H54 (cell line): ENCODE measurements around the gene CDH23.
A peak's percentile ranks its signal among the peaks of the same experiment; 100 is the strongest.

Experiments used
- DNase-seq: peaks from one replicate; pipeline ENCODE4 v3.0.0; 2011; ENCODE audit warnings: low spot score, mixed read lengths; ENCODE audit not compliant: insufficient read length
- FAIRE-seq: peaks from 3 replicates; lab custom pipeline; 2011; peaks lifted over from hg19 to GRCh38; lab: Jason Lieb, UNC
- POLR2A ChIP-seq: IDR thresholded peaks from 2 replicates; pipeline ENCODE4 v1.6.1; 2011; ENCODE audit warnings: low read depth, mild to moderate bottlenecking, low read length

Gene CDH23

DNA sequence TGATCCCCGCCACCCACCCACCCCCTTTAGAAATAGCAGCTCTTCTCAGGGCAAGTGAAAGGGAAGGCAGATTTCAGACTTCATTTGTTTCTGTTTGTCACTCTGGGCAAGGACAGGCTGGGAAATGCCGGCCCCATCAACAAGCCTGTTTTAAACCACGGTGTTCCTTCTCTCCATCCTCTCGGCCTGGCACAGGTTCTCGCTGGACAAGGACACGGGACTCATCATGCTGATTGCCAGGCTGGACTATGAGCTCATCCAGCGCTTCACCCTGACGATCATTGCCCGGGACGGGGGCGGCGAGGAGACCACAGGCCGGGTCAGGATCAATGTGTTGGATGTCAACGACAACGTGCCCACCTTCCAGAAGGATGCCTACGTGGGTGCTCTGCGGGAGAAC is 280.5 kb downstream of the CDH23 start:
- no peak for TF ChIP-seq POLR2A
- FAIRE-seq = no peak
- no peak for DNase-seq

DNA sequence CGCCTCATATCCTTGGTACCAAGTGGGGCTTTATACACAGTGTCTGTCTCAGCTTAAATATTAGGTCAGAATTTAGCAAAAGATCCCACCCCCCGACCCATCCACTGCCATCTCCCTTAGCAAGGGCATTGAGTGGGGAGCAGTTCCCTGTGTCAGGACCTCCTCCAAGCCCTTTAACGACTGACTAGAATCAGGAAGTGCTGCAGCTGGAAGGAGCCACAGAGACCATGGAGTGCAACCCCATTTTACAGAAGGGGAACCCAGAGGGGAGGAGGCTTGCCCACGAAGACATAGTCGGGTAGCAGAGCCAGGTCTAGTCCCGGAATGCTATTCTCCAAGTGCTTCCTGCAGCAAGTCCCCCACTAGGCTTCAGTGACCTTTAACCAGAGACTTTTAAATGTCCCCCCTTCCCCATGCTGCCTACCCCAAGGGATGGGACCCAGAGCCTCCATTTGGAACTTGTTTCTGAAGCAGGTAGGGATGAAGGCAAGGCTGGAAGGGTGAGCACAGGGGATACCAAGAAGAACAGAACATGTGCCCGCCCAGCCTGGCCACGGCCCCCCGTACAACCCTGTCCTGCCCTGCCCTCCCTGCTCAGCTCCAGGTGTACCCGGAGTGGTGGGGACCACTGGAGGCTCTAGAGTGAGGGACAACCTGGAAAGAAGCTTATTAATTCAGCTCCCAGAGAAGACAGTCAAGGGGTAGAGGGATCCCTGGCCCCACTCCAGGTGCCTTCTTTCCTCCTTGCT is 281.5 kb downstream of the CDH23 start:
- no peak for TF ChIP-seq POLR2A
- DNase-seq (no peak), FAIRE-seq (no peak)

DNA sequence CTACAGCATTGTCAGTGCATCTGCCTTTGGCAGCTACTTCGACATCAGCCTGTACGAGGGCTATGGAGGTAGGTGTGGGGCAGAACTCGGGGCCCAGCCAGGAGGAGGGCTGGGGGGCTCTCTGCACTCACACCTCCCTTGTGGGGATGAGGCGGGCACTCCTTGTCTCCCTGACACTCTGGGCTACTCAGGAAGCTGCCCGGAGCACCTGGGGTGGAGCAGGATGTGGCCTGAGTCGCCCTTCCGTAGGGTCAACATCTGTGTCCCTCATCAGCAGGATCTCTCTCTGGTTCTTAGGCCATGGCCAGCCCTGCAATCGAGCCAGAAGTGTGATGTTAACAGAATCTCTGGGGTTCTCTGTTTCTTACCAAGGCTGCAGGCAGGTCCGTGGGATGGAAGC is 282.7 kb downstream of the CDH23 start:
- no peak for TF ChIP-seq POLR2A
- no peak for FAIRE-seq
- no peak for DNase-seq

DNA sequence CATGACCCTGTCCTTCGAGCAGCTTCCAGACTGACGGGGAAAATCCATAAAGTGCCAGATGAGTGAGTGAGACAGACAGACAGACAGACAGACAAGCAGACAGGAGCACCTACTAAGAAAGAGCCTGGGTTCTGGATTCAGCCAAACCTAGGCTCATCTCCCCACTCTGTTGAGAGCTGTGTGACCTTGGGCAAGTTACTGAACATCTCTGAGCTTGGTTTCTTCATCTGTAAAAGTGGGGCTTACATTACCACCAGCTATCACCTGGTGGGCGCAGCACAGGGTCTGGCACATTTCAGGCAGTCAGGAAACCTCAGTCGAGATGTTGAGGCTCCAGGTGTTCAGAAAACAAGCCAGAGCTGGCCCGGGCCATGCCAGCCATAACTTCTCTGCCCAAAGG is 285.3 kb downstream of the CDH23 start:
- no peak for FAIRE-seq

DNA sequence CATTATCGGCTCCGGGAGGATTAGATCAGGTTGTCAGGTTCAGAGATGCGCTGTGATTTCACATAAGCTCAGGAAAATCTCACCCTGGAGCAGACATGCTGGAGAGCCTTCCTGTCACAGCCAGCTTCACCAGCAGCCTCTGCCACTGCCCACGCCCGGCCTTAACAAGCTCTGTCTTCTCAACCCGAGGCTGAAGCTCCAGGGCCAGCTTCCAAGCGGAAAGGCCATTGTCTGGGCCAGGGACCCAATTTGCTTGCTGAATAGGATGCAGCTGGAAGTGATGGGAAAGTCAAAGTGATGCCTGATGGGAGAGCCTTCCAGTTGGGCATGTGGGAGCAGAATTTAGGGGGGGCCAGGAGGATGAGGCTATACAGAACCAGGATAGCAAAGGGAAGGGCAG is 286.6 kb downstream of the CDH23 start:
- FAIRE-seq (no peak), DNase-seq (no peak)
- TF ChIP-seq POLR2A = no peak

More for the DNA sequence above, 285.3 kb downstream of the CDH23 start:
- no peak for TF ChIP-seq POLR2A
- DNase-seq = no peak

DNA sequence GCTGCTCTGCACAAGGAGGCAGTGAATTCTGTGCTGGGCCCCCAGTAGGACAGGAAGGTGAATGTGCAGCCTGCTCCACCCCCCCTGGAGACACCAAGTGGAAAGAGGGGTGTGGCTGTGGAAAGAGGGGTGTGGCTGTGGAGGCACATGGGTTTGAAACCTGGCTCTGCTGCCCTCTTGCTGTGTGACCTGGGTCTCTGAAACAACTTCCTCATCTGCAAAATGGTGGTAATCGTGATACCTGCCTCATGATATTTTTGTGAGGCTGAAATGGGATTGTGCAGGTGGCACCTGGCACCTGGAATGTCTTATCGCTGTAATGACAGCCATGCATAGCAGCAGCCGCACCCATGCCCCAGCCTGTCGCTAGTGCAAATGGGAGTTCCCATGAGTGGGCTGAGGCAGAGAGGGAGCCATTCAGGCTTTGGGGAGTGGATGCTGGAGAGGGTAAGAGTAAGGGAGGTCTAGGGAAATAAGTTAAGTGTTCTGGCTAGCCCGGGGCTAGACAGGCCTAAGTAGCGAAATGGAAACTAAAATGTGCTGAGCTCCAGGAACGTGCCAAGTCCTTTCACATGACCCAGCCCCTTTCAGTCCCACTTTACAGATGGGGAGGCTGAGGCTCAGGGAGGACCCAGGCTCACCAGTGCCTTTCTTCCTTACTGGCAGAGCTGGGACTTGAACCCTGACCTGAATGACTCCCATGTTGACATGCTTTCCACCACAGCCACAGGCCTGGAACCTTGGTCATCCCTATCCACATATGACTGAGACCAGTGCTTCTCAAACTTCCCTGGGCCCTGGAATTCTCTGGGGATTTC is 287.8 kb downstream of the CDH23 start:
- TF ChIP-seq POLR2A = no peak
- FAIRE-seq = no peak
- DNase-seq = peak; percentile 46

DNA sequence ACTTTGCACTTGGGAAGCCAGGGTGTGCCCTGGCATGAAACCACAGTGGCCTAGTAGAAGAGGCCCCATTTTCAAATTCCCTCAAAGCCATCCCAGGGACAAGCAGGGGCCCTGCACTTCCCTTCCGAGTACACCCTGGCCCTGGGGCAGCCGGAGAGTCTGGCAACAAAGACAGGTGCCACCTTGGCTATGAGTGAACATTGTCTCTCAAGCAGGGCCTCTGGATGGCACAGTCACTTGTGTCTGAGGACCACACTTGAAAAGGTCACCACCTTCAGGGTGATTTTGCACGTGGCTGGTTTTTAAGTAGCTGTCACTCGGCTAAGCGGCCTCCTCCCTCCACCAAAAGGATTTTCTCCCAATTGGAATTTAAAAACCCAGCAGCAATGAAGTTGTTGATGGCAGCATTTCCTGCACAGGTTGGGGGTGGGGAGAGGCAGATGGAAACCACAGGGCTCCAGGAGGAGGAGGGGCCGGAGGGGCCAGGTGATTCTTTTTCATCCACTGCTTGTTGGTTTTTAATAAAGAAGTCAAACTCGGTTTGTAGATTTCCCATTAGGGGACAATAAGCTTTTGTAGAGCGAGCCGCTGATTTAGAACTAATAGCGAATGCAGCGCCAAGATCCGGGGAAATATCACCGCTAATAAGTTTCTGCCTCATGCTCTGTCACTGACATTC is 289.0 kb downstream of the CDH23 start:
- TF ChIP-seq POLR2A = no peak
- FAIRE-seq (no peak), DNase-seq (no peak)

DNA sequence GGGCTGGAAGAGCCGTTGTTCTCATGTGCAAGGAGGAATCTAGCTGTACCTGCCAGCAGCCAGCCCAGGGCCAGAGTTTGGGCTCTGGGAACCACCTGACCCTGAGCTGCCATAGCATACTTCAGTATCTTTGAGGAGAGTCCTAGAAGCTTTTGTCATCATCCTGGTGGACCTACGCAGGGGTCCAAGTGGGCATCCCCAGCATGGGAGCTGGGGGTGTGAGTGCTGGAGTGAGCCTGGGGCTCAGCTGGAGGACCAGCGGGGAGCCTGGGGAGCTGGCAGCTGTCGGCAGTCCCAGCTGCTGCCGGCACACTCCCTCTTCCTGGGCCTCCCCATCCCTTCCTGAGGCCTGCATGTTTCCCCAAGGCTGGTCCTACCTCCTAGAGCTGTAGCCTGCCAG is 290.4 kb downstream of the CDH23 start:
- DNase-seq (no peak), FAIRE-seq (no peak)
- no peak for TF ChIP-seq POLR2A

DNA sequence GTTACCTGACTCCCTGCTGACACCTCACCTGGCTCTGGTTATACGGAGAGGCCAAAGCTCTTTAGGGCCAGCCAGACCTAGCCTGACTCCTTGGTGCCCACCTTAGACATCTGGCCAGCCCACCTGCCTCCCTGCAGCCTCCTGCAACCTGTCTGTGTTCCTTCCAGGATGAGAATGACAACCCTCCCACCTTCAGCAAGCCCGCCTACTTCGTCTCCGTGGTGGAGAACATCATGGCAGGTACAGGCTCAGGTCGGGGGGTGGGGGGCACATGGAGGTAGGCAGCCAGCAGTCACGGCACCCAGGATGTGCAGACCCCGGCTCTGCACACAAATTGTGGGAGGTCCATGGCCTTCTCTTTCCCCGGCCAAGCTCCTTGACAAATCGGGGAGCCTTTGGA is 290.8 kb downstream of the CDH23 start:
- FAIRE-seq = no peak
- no peak for DNase-seq
- no peak for TF ChIP-seq POLR2A

DNA sequence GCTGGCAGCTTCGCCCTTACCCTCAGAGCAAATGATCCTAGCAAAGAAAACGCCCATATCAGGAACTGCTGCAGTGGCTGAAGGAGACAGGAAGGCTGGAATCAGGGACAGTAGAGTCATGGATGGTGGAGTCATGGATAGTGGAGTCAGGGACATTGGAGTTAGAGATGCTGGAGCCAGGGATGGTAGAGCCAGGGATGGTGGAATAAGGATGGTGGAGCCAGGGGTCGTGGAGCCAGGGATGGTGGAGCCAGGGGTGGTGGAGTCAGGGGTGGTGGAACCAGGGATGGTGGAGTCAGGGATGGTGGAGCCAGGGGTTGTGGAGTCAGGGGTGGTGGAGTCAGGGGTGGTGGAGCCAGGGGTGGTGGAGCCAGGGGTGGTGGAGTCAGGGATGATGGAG is 291.5 kb downstream of the CDH23 start:
- no peak for DNase-seq
- no peak for TF ChIP-seq POLR2A
- FAIRE-seq = no peak

DNA sequence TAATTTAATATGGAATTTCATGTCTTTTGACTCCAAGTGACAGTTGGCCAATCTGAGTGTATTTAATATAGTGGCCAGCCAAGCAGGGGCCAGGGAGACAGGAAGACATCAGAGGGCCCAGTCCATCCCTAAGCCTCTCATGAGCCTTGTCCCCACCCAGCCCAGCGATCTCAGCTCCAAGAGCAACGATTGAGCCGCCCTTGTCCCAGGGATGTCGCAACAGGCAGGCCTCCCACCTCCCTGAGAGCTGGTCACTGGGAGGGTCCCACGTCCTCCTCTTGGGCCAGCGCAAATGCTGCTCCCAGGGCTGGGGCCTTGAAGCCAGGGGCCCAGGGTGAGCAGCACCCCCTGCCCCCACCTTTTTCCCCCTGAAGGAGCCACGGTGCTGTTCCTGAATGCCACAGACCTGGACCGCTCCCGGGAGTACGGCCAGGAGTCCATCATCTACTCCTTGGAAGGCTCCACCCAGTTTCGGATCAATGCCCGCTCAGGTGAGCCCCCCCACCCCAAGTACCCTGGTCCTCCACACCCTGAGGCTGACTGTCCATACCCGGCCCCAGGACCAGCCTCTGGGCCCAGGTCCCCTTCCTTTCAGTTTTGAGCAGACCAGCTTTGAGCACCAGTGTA is 293.5 kb downstream of the CDH23 start:
- DNase-seq = no peak
- no peak for FAIRE-seq

DNA sequence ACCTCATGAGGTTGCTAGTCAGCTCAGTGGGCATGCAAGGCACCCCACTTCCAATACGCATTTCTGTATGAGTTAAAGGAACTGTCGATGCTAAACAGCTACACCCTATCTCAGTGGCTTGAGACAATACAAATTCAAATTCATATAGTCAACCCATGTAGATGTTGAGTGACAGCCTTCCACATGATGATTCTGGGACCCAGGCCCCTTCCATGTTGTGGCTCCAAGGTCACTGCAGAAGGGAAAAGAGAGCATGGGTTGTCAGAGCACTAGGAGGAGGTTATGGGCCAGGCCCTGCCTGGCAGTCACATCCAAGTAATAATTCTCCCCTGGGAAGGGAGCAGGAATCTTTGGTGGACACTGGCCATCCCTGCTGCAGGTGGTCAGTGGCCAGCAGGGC is 294.7 kb downstream of the CDH23 start:
- TF ChIP-seq POLR2A = no peak
- no peak for DNase-seq
- FAIRE-seq = no peak

More for the DNA sequence above, 293.5 kb downstream of the CDH23 start:
- TF ChIP-seq POLR2A = no peak

DNA sequence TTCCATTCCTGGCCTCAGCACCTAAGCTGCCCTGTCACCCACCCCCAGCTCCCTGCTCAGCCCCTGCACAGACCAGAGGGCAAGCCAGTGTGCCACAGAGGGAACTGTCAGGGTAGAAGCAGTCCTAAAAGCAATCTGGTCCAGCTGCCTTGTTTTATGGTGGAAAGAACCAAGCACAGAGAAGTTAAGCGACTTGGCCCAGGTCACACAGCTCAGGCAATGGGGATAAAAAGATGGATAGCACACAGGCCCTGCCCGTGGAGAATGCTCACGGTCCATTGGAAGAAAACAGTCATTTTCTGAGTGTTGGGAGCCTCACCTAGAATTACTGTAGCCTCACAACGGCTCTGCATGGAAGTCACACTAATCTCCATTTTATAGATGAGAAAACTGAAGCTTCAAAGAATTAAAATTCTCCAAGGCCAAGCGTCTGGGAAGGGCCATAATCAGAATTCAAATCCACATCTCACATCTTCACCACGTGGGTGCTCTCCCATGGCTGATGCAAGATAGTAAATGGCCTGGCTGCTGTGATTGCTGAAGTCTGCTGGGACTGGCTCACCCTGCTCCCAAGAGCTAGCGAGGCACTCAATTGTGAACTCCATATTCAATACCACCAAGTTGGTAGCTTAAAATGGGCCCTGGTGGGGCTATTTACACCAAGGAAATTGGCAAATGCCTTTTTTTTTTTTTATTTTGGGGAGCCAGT is 296.0 kb downstream of the CDH23 start:
- FAIRE-seq (no peak), DNase-seq (no peak)
- no peak for TF ChIP-seq POLR2A
